Measurements from ENCODE around the gene MMP21.

- TF ChIP-seq POLR2A (IDR thresholded peaks at IDR 0.05) (no peak), CTCF (IDR thresholded peaks at IDR 0.05) (no peak)
Observed at GRCh38 chr10:125757742-125758141, 17.9 kb downstream of the MMP21 start.
